HepG2 (cell line): ENCODE data around the gene MAPK7. TPM values are rescaled to one million over a fixed set of nuclear protein-coding genes. Genes with fewer than 3 reads are reported as not detected.
"Not testable (repeated sequence)": the region's sequence is repeated elsewhere in the genome, so short reads cannot be mapped to it uniquely, and the experiment has no call there.

Experiments
- ATAC-seq: fragments of 200-7000 bp; cut with Tn5 transposase; 3 replicates; pipeline ENCODE4 v1.9.1; 2020; ENCODE audit warnings: mild to moderate bottlenecking, moderate library complexity
- BruUV-seq: library from RNA; stranded (reverse); fragments of 400-500 nt; replicated peaks from 2 replicates; lab custom pipeline; 2021; lab: Mats Ljungman, UMichigan
- CTCF ChIA-PET: fragments of 300-600 bp; formaldehyde crosslinking; extraction: SDS; loops from one replicate; lab custom pipeline; 2021; ENCODE audit warnings: low total read pairs, inconsistent platforms, low intra/inter-chr PET ratio; lab: Yijun Ruan, JAX
- POLR2A ChIA-PET: fragments of 350-600 bp; sonication (Branson Sonifier 250); formaldehyde crosslinking; loops from one replicate; lab custom pipeline; 2020; ENCODE audit warnings: antibody characterized with exemption, inconsistent platforms; lab: Yijun Ruan, JAX
- DNase-seq: peaks from one replicate; pipeline ENCODE4 v3.0.0-alpha.2; 2015; ENCODE audit warnings: low spot score
- FAIRE-seq: peaks from 3 replicates; lab custom pipeline; 2011; peaks lifted over from hg19 to GRCh38; lab: Jason Lieb, UNC
- H2AFZ ChIP-seq: one replicate; pipeline ENCODE4 v1.6.1; 2011; ENCODE audit warnings: low read length, inconsistent platforms
- H3K27ac ChIP-seq: fragments of 300-600 bp; 3 replicates; pipeline ENCODE4 v1.8.0; 2011; ENCODE audit warnings: mixed run types, mild to moderate bottlenecking, mixed read lengths, low read length, inconsistent platforms; ENCODE audit not compliant: insufficient read depth; ENCODE audit errors: extremely low read length
- H3K27me3 ChIP-seq, 2 experiments: fragments of 200-600 bp in 1 of 2; 2 replicates in 1 of 2; 3 replicates in 1 of 2; pipeline versions ENCODE4 v1.6.0 to v1.8.0; 2011; ENCODE audit warnings: low read length in 2 of 2, mild to moderate bottlenecking in 2 of 2, moderate library complexity in 2 of 2, inconsistent platforms in 1 of 2; ENCODE audit not compliant: insufficient read depth in 2 of 2, control insufficient read depth in 1 of 2
- H3K36me3 ChIP-seq, 2 experiments: fragments of 200-600 bp in 1 of 2; replicated peaks in 1 of 2; 2 replicates in 1 of 2; 3 replicates in 1 of 2; pipeline versions ENCODE4 v1.5.1 to v1.8.0; 2011; ENCODE audit warnings: low read length in 2 of 2, inconsistent platforms in 1 of 2; ENCODE audit not compliant: insufficient read depth in 2 of 2, control insufficient read depth in 1 of 2
- H3K4me1 ChIP-seq: 2 replicates; pipeline ENCODE4 v1.5.1; 2012; ENCODE audit warnings: low read length, inconsistent platforms; ENCODE audit not compliant: insufficient read depth
- H3K4me2 ChIP-seq: 2 replicates; pipeline ENCODE4 v1.6.0; 2011; ENCODE audit warnings: low read depth, low read length, inconsistent platforms
- H3K4me3 ChIP-seq, 3 experiments: fragments of 200-600 bp in 1 of 3; sonication (generic), shearing (Covaris generic) in 1 of 3; replicated peaks in 1 of 3; 2 replicates each; pipeline ENCODE4 v1.5.1; 2011 to 2016; ENCODE audit warnings: low read length in 3 of 3, inconsistent platforms in 2 of 3, low read depth in 2 of 3, mild to moderate bottlenecking in 2 of 3, control low read depth in 1 of 3, mixed read lengths in 1 of 3; ENCODE audit not compliant: insufficient read depth in 1 of 3
- H3K79me2 ChIP-seq: one replicate; pipeline ENCODE4 v1.6.1; 2011; ENCODE audit warnings: low read length, inconsistent platforms; ENCODE audit not compliant: insufficient read depth
- H3K9ac ChIP-seq: 2 replicates; pipeline ENCODE4 v1.6.0; 2011; ENCODE audit warnings: mild to moderate bottlenecking, low read depth, low read length, inconsistent platforms; ENCODE audit not compliant: insufficient read depth
- H3K9me3 ChIP-seq: 2 replicates; pipeline ENCODE4 v1.5.1; 2012; ENCODE audit warnings: mild to moderate bottlenecking, low read length
- H4K20me1 ChIP-seq: 2 replicates; pipeline ENCODE4 v1.6.0; 2011; ENCODE audit warnings: inconsistent platforms, mild to moderate bottlenecking, low read length, moderate library complexity; ENCODE audit not compliant: insufficient read depth
- GABPA ChIP-seq, 2 experiments: IDR thresholded peaks; 2 replicates each; pipeline ENCODE4 v1.6.1; 2011 to 2016; ENCODE audit warnings: low read depth in 2 of 2, low read length in 1 of 2, missing biosample characterization in 1 of 2, missing genetic modification characterization in 1 of 2
- GABPB1 ChIP-seq: IDR thresholded peaks from 2 replicates; pipeline ENCODE4 v1.6.1; 2016; ENCODE audit warnings: mild to moderate bottlenecking, missing genetic modification reagents, moderate library complexity, missing compliant biosample characterization
- SRSF9 ChIP-seq: fragments of 200-400 bp; formaldehyde crosslinking; IDR thresholded peaks from 2 replicates; pipeline ENCODE4 v1.6.1; 2018; ENCODE audit warnings: borderline replicate concordance, mild to moderate bottlenecking, low read depth, low read length; ENCODE audit not compliant: insufficient read depth, poor library complexity, severe bottlenecking
- TBL1XR1 ChIP-seq: fragments of 150-350 bp; IDR thresholded peaks from 2 replicates; pipeline ENCODE4 v1.6.1; 2014; ENCODE audit warnings: borderline replicate concordance, low read length; ENCODE audit not compliant: partially characterized antibody
- WGBS: methylation state at CpG from one replicate; pipeline ENCODE4 v1.1.6; 2017; ENCODE audit warnings: low lambda C conversion rate; 5-methylcytosine and 5-hydroxymethylcytosine counted together
- in situ Hi-C: cut with HindIII; loops from 2 replicates; pipeline ENCODE4 v1.10.0; 2017; ENCODE audit warnings: low pct_unique_long_range_greater_than_20kb; ENCODE audit not compliant: extremely low pct_ligation_motif_present
- intact Hi-C: fragments of 100-400 bp; cut with micrococcal nuclease; formaldehyde crosslinking; loops from one replicate; pipeline ENCODE4 v1.10.0; 2022; ENCODE audit not compliant: unreplicated experiment
- polyA plus RNA-seq, 8 experiments: library from polyadenylated mRNA; depleted of rRNA in 3 of 8; stranded (reverse) in 7 of 8; unstranded in 1 of 8; fragments of >200 nt; fragmentation: Illumina TruSeq in 4 of 8; extraction: Trizol in 4 of 8; gene quantifications; 2 replicates each; pipeline versions ENCODE4 v1.2.1 to v1.2.3, GENCODE V29; 2011 to 2016; ENCODE audit warnings: low read depth in 4 of 8, missing spikeins in 1 of 8, mixed read lengths in 1 of 8; ENCODE audit not compliant: insufficient read depth in 1 of 8
- total RNA-seq, 5 experiments: library from RNA; depleted of rRNA; stranded (reverse); fragments of >200 nt; fragmentation: Illumina TruSeq; extraction: Trizol; gene quantifications; 2 replicates each; pipeline ENCODE4 v1.2.3, GENCODE V29; 2016; ENCODE audit warnings: low read depth in 1 of 5
- TF ChIP-seq, protein P1 (sequence below): IDR thresholded peaks from 2 replicates; pipeline ENCODE4 v1.6.1; 2016; ENCODE audit warnings: low read depth, borderline replicate concordance

MAPK7 gene
- total and polyA plus RNA-seq, 2 of the 13 experiments (the other 11 are each of a cell fraction or from before 2014, with no cell fraction given): 2.9 to 5.9 TPM

DNA sequence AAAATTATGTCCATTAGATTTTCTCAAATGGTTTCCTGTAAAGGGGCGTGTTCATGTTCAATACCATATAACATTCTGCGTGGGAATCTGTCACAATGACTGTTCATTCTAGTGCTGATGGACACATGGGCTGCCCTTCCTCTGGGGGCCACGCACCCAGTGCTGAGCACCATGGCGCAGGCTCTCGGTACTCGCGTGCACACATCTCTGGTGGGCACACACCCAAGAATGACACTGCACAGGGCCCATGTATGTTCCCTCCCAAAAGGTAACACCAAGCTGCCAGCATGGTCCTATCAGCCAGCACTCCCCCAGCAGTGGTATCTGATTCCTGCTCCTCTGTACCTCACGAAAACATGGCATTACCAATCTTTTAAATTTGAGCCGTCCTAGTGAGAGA, 29.5 kb upstream of the MAPK7 start (continued):
- TF ChIP-seq, protein P1, sequence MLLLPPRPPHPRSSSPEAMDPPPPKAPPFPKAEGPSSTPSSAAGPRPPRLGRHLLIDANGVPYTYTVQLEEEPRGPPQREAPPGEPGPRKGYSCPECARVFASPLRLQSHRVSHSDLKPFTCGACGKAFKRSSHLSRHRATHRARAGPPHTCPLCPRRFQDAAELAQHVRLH (CRISPR knock-in tag): no peak
- no peak for TF ChIP-seq GABPB1 (CRISPR knock-in tag)
- TF ChIP-seq, all 625 proteins: peak for 0

DNA sequence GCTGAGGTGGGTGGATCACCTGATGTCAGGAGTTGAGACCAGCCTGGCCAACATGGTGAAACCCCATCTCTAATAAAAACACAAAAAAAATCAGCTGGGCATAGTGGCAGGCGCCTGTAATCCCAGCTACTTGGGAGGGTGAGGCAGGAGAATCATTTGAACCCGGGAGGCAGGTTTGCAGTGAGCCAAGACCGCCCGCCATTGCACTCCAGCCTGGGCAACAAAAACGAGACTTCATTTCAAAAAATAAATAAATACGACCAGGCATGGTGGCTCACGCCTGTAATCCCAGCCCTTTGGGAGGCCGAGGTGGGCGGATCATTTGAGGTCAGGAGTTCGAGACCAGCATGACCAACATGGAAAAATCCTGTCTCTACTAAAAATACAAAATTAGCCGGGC, 24.9 kb upstream of the MAPK7 start:
- H3K79me2 ChIP-seq, H2AFZ ChIP-seq, in situ Hi-C loops, H3K27ac ChIP-seq, H3K9me3 ChIP-seq, H3K9ac ChIP-seq, H4K20me1 ChIP-seq, H3K4me1 ChIP-seq, FAIRE-seq, intact Hi-C loops, ATAC-seq, H3K27me3 ChIP-seq, BruUV-seq, H3K4me2 ChIP-seq, DNase-seq, H3K4me3 ChIP-seq, CTCF ChIA-PET: not testable (repeated sequence)
- POLR2A ChIA-PET: interaction anchor here (1.0 to 1.8 kb wide), 2 partner anchors 9 to 15 kb away, joined by 3 to 5 read pairs; partner anchors contain the start of gene B9D1
- peaks cover 8 to 11% of the 10 kb centered on the region in 2 experiments for H3K36me3 ChIP-seq
- WGBS: 97% methylated on average over 11 of the region's 11 CpGs

DNA sequence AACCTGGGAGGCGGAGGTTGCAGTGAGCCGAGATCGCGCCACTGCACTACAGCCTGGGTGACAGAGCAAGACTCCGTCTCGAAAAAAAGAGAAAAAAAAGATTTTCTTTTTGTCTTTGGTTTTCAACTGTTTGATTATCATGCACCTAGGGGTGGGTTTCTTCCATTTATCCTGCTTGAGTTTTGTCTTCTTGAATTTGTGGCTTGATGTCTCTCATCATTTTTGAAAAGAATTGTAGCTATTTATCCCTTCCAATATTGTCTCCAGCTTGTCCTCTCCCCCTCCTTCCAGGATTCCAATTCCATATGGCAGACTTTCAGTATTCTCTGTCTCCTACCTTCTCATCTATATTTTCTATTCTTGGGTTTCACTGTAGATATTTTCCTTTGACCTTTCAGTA, 23.6 kb upstream of the MAPK7 start:
- in situ Hi-C loops: no loop called here
- no peaks in the 10 kb centered on the region for H3K4me1 ChIP-seq
- H4K20me1 ChIP-seq: no peaks in the 10 kb centered on the region
- no peaks in the 10 kb centered on the region for H3K9me3 ChIP-seq
- no peak for FAIRE-seq
- POLR2A ChIA-PET: interaction anchor here (0.8 to 1.8 kb wide), 3 partner anchors 9 to 23 kb away, joined by 3 to 5 read pairs (median 4); partner anchors contain the start of gene MAPK7
- DNase-seq: no peak
- H3K4me3 ChIP-seq: no peak overlapping the region
- no peak overlapping the region for H3K27ac ChIP-seq
- no peaks in the 10 kb centered on the region for H3K79me2 ChIP-seq
- H2AFZ ChIP-seq: no peak overlapping the region
- BruUV-seq: no TSS peak
- TF ChIP-seq SRSF9 (no peak), GABPA (IDR thresholded peaks at IDR 0.05; ENCODE audit: low read depth, low read length) (no peak), GABPA (CRISPR knock-in tag; IDR thresholded peaks at IDR 0.05; ENCODE audit: low read depth) (no peak), TBL1XR1 (no peak)
- WGBS: 94% methylated on average over 6 of the region's 6 CpGs
- H3K4me2 ChIP-seq: no peak overlapping the region
- CTCF ChIA-PET: no interaction called here
- ATAC-seq: no peak
- intact Hi-C loops: no loop called here
- no peak overlapping the region for H3K9ac ChIP-seq
- H3K27me3 ChIP-seq: no peaks in the 10 kb centered on the region
- H3K36me3 ChIP-seq: peaks cover 9 to 16% of the 10 kb centered on the region in 2 experiments; a peak in 4 of 5 replicates
